GM18498 (cell line): ENCODE results near the gene ACMSD.
"Not testable (repeated sequence)": the region's sequence is repeated elsewhere in the genome, so short reads cannot be mapped to it uniquely, and the experiment has no call there.

ENCODE experiments used
- ATAC-seq: cut with Tn5 transposase; IDR thresholded peaks from one replicate; pipeline ENCODE4 v1.9.1; 2021; ENCODE audit warnings: mild to moderate bottlenecking, moderate library complexity; ENCODE audit not compliant: unreplicated experiment

Gene ACMSD

GRCh38 chr2:134838143-134838620 is at the start of gene ACMSD:
Gene ACMSD (plus strand): TSS chr2:134838616. CDS start chr2:134838683, 67 bp downstream.
- ATAC-seq = no peak

- ATAC-seq = no peak
Observed at GRCh38 chr2:134790487-134790886, 47.9 kb upstream of the ACMSD start.

- no peak for ATAC-seq
Observed at GRCh38 chr2:134791616-134792015, 46.8 kb upstream of the ACMSD start.

- no peak for ATAC-seq
Observed at GRCh38 chr2:134792186-134792585, 46.2 kb upstream of the ACMSD start.

- no peak for ATAC-seq
Observed at GRCh38 chr2:134795765-134796164, 42.7 kb upstream of the ACMSD start.

- no peak for ATAC-seq
Observed at GRCh38 chr2:134796373-134796772, 42.0 kb upstream of the ACMSD start.

GRCh38 chr2:134799936-134800335 is 38.5 kb upstream of the ACMSD start:
- no peak for ATAC-seq

- no peak for ATAC-seq
Observed at GRCh38 chr2:134800341-134800740, 38.1 kb upstream of the ACMSD start.

- not testable (repeated sequence) for ATAC-seq
Observed at GRCh38 chr2:134803609-134804405, 34.6 kb upstream of the ACMSD start.

GRCh38 chr2:134815741-134816140 is 22.7 kb upstream of the ACMSD start:
- ATAC-seq = no peak

- ATAC-seq = no peak
Observed at GRCh38 chr2:134818321-134818720, 20.1 kb upstream of the ACMSD start.

GRCh38 chr2:134819334-134819733 is 19.1 kb upstream of the ACMSD start:
- ATAC-seq = no peak

- no peak for ATAC-seq
Observed at GRCh38 chr2:134823431-134823830, 15.0 kb upstream of the ACMSD start.

- no peak for ATAC-seq
Observed at GRCh38 chr2:134823832-134824231, 14.6 kb upstream of the ACMSD start.

GRCh38 chr2:134825716-134826115 is 12.7 kb upstream of the ACMSD start:
- not testable (repeated sequence) for ATAC-seq

GRCh38 chr2:134835471-134835870 is 2.9 kb upstream of the ACMSD start:
- ATAC-seq = no peak

GRCh38 chr2:134836986-134837385 is 1.4 kb upstream of the ACMSD start:
- ATAC-seq = no peak

- no peak for ATAC-seq
Observed at GRCh38 chr2:134839649-134840048, 1.2 kb downstream of the ACMSD start.

GRCh38 chr2:134842930-134843490 is 4.6 kb downstream of the ACMSD start:
- no peak for ATAC-seq

GRCh38 chr2:134843968-134844367 is 5.6 kb downstream of the ACMSD start:
- no peak for ATAC-seq

GRCh38 chr2:134845028-134845427 is 6.6 kb downstream of the ACMSD start:
- no peak for ATAC-seq

- no peak for ATAC-seq
Observed at GRCh38 chr2:134845719-134846118, 7.3 kb downstream of the ACMSD start.
